IPS-20b (cell line): ENCODE measurements around the gene SAMD9.
"Not testable (repeated sequence)": the region's sequence is repeated elsewhere in the genome, so short reads cannot be mapped to it uniquely, and the experiment has no call there.

Experiments used
- H3K27ac ChIP-seq: one replicate; pipeline ENCODE4 v1.5.1; 2013; ENCODE audit warnings: low read length
- H3K27me3 ChIP-seq: 2 replicates; pipeline ENCODE4 v1.6.1; 2013; ENCODE audit warnings: mild to moderate bottlenecking, low read length, inconsistent platforms; ENCODE audit not compliant: insufficient read depth
- H3K36me3 ChIP-seq: 2 replicates; pipeline ENCODE4 v1.6.1; 2013; ENCODE audit warnings: low read depth, mild to moderate bottlenecking, inconsistent platforms, low read length, moderate library complexity; ENCODE audit not compliant: insufficient read depth
- H3K4me1 ChIP-seq: 2 replicates; pipeline ENCODE4 v1.6.1; 2013; ENCODE audit warnings: mild to moderate bottlenecking, control low read depth, inconsistent platforms, low read length, moderate library complexity; ENCODE audit not compliant: insufficient read depth
- H3K4me3 ChIP-seq: 2 replicates; pipeline ENCODE4 v1.5.1; 2013; ENCODE audit warnings: mild to moderate bottlenecking, low read length, inconsistent platforms
- H3K9ac ChIP-seq: 2 replicates; pipeline ENCODE4 v1.6.1; 2013; ENCODE audit warnings: low read depth, mild to moderate bottlenecking, inconsistent platforms, low read length, moderate library complexity
- H3K9me3 ChIP-seq: 2 replicates; pipeline ENCODE4 v1.6.1; 2013; ENCODE audit warnings: mild to moderate bottlenecking, low read depth, low read length, inconsistent platforms; ENCODE audit not compliant: insufficient read depth

The SAMD9 gene

GRCh38 chr7:93119191-93119905 lies 1.6 kb upstream of the SAMD9 start:
- Histone ChIP-seq H3K27ac (no peak overlapping the region), H3K9me3 (no peaks in the 10 kb centered on the region), H3K4me3 (no peak overlapping the region), H3K36me3 (no peaks in the 10 kb centered on the region), H3K4me1 (no peaks in the 10 kb centered on the region), H3K27me3 (no peaks in the 10 kb centered on the region), H3K9ac (no peak overlapping the region)

GRCh38 chr7:93117327-93117726 lies 452 bp downstream of the SAMD9 start:
- Histone ChIP-seq H3K9me3 (no peaks in the 10 kb centered on the region), H3K4me1 (no peaks in the 10 kb centered on the region), H3K36me3 (no peaks in the 10 kb centered on the region), H3K9ac (no peak overlapping the region), H3K4me3 (no peak overlapping the region), H3K27ac (no peak overlapping the region), H3K27me3 (no peaks in the 10 kb centered on the region)

- H3K27me3 ChIP-seq: no peaks in the 10 kb centered on the region
- H3K4me3 ChIP-seq: no peak overlapping the region
These were observed 2.0 kb downstream of the SAMD9 start for GRCh38 chr7:93115796-93116195.

GRCh38 chr7:93108003-93108402 lies 9.8 kb downstream of the SAMD9 start:
- Histone ChIP-seq H3K9ac (no peak overlapping the region), H3K4me1 (no peaks in the 10 kb centered on the region), H3K9me3 (no peaks in the 10 kb centered on the region), H3K27me3 (peaks cover 14% of the 10 kb centered on the region; the same call in 1 of the 2 replicates), H3K36me3 (no peaks in the 10 kb centered on the region), H3K4me3 (no peak overlapping the region), H3K27ac (no peak overlapping the region)

More at GRCh38 chr7:93115796-93116195, 2.0 kb downstream of the SAMD9 start:
- Histone ChIP-seq H3K4me1 (no peaks in the 10 kb centered on the region), H3K27ac (no peak overlapping the region), H3K9me3 (no peaks in the 10 kb centered on the region), H3K36me3 (no peaks in the 10 kb centered on the region), H3K9ac (no peak overlapping the region)

DNA sequence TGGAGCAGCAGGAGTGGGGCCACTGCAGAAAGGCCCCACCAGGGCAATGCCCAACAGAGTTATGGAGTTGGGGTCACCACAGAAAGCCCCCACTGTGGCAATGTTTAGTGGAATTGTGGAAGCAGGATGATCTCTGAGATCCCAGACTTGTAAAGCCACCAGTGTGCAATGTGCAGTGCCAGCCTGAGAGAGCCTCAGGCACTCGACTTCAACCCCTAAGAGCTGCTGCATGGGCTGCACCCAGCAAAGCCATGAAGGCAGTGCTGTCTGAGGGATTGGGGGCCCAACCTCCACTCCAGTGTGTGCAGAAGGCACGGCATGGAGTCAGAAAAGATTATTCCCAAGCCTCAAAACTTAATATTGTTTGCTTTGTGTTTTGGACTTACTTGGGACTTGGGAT lies 20.4 kb downstream of the SAMD9 start:
- no peaks in the 10 kb centered on the region for H3K36me3 ChIP-seq

GRCh38 chr7:93092757-93093370 lies 24.9 kb downstream of the SAMD9 start:
- H3K27me3 ChIP-seq: no peaks in the 10 kb centered on the region
- no peak overlapping the region for H3K9ac ChIP-seq
- H3K27ac ChIP-seq: no peak overlapping the region
- H3K4me1 ChIP-seq: no peaks in the 10 kb centered on the region
- H3K36me3 ChIP-seq: no peaks in the 10 kb centered on the region
- no peaks in the 10 kb centered on the region for H3K9me3 ChIP-seq
- H3K4me3 ChIP-seq: no peak overlapping the region

More for the DNA sequence above, 20.4 kb downstream of the SAMD9 start:
- Histone ChIP-seq H3K27me3 (peaks cover 2% of the 10 kb centered on the region; the same call in 1 of the 2 replicates), H3K27ac (no peak overlapping the region), H3K4me3 (no peak overlapping the region), H3K9me3 (no peaks in the 10 kb centered on the region), H3K9ac (no peak overlapping the region), H3K4me1 (no peaks in the 10 kb centered on the region)

GRCh38 chr7:93073357-93073756 lies 44.4 kb downstream of the SAMD9 start:
- not testable (repeated sequence) for H3K9me3 ChIP-seq, H3K9ac ChIP-seq, H3K27me3 ChIP-seq, H3K36me3 ChIP-seq, H3K4me1 ChIP-seq, H3K27ac ChIP-seq, H3K4me3 ChIP-seq

GRCh38 chr7:93062599-93062998 lies 55.2 kb downstream of the SAMD9 start:
- H3K36me3 ChIP-seq: no peaks in the 10 kb centered on the region
- H3K4me1 ChIP-seq: no peaks in the 10 kb centered on the region
- H3K9ac ChIP-seq: no peak overlapping the region
- no peak overlapping the region for H3K27ac ChIP-seq
- H3K4me3 ChIP-seq: no peak overlapping the region
- no peaks in the 10 kb centered on the region for H3K27me3 ChIP-seq
- no peaks in the 10 kb centered on the region; the same call in 1 of the 2 replicates for H3K9me3 ChIP-seq

GRCh38 chr7:93060865-93061264 lies 56.9 kb downstream of the SAMD9 start:
- H3K36me3 ChIP-seq: no peaks in the 10 kb centered on the region
- H3K27me3 ChIP-seq: no peaks in the 10 kb centered on the region
- no peak overlapping the region for H3K4me3 ChIP-seq
- H3K9ac ChIP-seq: no peak overlapping the region
- H3K4me1 ChIP-seq: no peaks in the 10 kb centered on the region
- no peaks in the 10 kb centered on the region for H3K9me3 ChIP-seq
- no peak overlapping the region for H3K27ac ChIP-seq

GRCh38 chr7:93060025-93060424 lies 57.8 kb downstream of the SAMD9 start:
- Histone ChIP-seq H3K27me3 (no peaks in the 10 kb centered on the region), H3K9ac (no peak overlapping the region), H3K36me3 (no peaks in the 10 kb centered on the region), H3K9me3 (no peaks in the 10 kb centered on the region), H3K27ac (no peak overlapping the region), H3K4me3 (no peak overlapping the region), H3K4me1 (no peaks in the 10 kb centered on the region)

DNA sequence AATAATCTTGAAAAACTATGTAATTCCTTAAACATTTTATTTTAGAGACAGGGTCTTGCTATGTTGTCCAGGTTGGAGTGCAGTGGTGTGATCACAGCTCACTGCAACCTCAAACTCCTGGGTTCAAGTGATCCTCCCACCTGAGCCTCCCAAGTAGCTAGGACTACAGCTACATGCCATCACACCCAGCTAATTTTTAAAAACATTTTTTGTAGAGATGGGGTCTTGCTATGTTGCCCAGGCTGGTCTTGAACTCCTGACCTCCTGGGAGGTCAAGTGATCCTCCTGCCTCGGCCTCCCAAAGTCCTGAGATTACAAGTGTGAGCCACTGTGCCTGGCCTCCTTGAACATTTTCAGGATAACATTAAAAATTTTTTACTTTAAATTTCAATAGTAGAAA lies 61.2 kb downstream of the SAMD9 start:
- not testable (repeated sequence) for H3K9ac ChIP-seq, H3K4me3 ChIP-seq, H3K36me3 ChIP-seq, H3K27me3 ChIP-seq, H3K4me1 ChIP-seq, H3K27ac ChIP-seq, H3K9me3 ChIP-seq

DNA sequence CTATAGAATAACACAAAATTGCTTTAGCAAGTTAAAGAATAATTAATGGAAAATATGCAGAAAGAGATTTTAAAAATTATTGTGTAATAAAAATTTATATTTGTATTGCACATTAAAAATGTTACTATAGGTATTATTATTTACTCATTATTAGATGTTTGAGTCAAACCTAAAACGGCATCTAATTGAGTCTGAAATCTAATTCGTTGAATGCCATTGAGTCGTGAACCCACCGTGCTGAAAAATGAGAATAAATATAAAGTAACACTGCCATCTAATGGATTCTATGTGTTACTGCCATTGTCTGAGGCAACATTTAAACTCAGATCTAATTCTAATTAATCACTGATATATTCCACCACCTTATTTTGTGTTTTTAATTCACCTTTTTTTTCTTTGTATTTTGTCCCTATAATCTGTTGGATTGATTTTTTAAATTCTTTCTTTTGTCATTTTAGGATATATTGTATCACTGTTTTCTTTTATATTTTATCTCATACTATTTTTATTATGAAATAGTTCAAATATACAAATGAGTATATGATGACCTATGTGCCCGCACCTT lies 62.2 kb downstream of the SAMD9 start:
- no peaks in the 10 kb centered on the region for H3K9me3 ChIP-seq
- H3K27ac ChIP-seq: no peak overlapping the region
- no peaks in the 10 kb centered on the region for H3K36me3 ChIP-seq
- no peak overlapping the region for H3K4me3 ChIP-seq
- no peaks in the 10 kb centered on the region for H3K27me3 ChIP-seq
- H3K9ac ChIP-seq: no peak overlapping the region
- H3K4me1 ChIP-seq: no peaks in the 10 kb centered on the region
